ENCODE data around the gene ZFP90. TPM values are rescaled to one million over a fixed set of nuclear protein-coding genes. Genes with fewer than 3 reads are reported as not detected.
A peak's percentile ranks its signal among the peaks of the same experiment; 100 is the strongest.

The ZFP90 gene
- total RNA-seq, 2 donors from 2014 or later = 13.7 to 34.9 TPM

DNA sequence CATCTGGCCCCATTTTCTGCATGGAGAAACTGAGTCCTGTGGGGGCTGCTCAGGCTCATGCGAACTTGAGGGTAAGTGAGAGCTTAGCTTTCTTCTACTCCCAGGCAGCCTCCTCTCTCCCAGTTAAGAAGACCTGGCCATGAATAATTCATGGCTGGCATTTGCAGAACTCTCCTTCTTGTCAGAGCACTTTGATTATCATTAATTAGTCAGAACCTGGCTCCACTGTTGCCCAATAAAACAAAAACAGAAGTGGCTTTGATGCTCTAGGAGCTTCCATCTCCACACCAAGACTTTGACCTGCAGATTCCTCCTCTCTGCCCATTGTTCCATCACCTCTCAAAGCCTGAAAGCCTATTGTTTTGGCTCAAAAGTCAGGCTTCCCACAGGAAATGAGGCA lies 60.5 kb downstream of the ZFP90 start:
- Histone ChIP-seq H3K4me1 (no peaks in the 10 kb centered on the region), H3K9me3 (no peaks in the 10 kb centered on the region), H3K27me3 (no peaks in the 10 kb centered on the region), H3K4me3 (no peak overlapping the region), H3K27ac (no peak overlapping the region), H3K36me3 (replicated peaks in 1 of 2; ENCODE audit: insufficient read depth in 1 of 2, low read depth in 2 of 2) (no peaks in the 10 kb centered on the region)
- WGBS, 2 donors = 85 to 100% methylated on average over 1 of the region's 1 CpG
- intact Hi-C loops (cut with DNase I) = loop anchor here (10.0 kb wide), 1 partner anchor 205 kb away; no protein-coding TSS in a partner anchor
- ATAC-seq (no peak), DNase-seq (no peak)
- TF ChIP-seq CTCF (IDR thresholded peaks at IDR 0.05) = no peak
- TF ChIP-seq POLR2A (IDR thresholded peaks at IDR 0.05) = no peak

- no peak for TF ChIP-seq CTCF (IDR thresholded peaks at IDR 0.05)
- TF ChIP-seq POLR2A (IDR thresholded peaks at IDR 0.05) = no peak
- no peak for ATAC-seq
- Histone ChIP-seq H3K27me3 (no peaks in the 10 kb centered on the region), H3K4me1 (no peaks in the 10 kb centered on the region), H3K4me3 (no peak overlapping the region), H3K9me3 (no peaks in the 10 kb centered on the region), H3K27ac (no peak overlapping the region), H3K36me3 (replicated peaks in 1 of 2; ENCODE audit: insufficient read depth in 1 of 2, low read depth in 2 of 2) (no peaks in the 10 kb centered on the region)
- DNase-seq = peak in 2 of 4 donors; percentile 3 to 25
- 63 to 83% methylated on average over 4 to 5 of the region's 5 CpGs for WGBS, 2 donors
- intact Hi-C loops (cut with DNase I) = no loop called here
These were observed 66.7 kb downstream of the ZFP90 start for GRCh38 chr16:68605746-68606145.

GRCh38 chr16:68607443-68607842 lies 68.4 kb downstream of the ZFP90 start:
- Histone ChIP-seq H3K9me3 (no peaks in the 10 kb centered on the region), H3K4me3 (no peak overlapping the region), H3K36me3 (replicated peaks in 1 of 2; ENCODE audit: insufficient read depth in 1 of 2, low read depth in 2 of 2) (no peaks in the 10 kb centered on the region), H3K4me1 (no peaks in the 10 kb centered on the region), H3K27me3 (no peaks in the 10 kb centered on the region), H3K27ac (no peak overlapping the region)
- WGBS, 2 donors = 82 to 99% methylated on average over 6 to 7 of the region's 7 CpGs
- ATAC-seq (no peak), DNase-seq (no peak)
- TF ChIP-seq CTCF (IDR thresholded peaks at IDR 0.05) = no peak
- no peak for TF ChIP-seq POLR2A (IDR thresholded peaks at IDR 0.05)
- intact Hi-C loops (cut with DNase I) = no loop called here

GRCh38 chr16:68608330-68608729 lies 69.2 kb downstream of the ZFP90 start:
- WGBS, 2 donors = 86 to 90% methylated on average over 2 of the region's 2 CpGs
- intact Hi-C loops (cut with DNase I) = no loop called here
- TF ChIP-seq CTCF (IDR thresholded peaks at IDR 0.05) (no peak), POLR2A (IDR thresholded peaks at IDR 0.05) (no peak)
- Histone ChIP-seq H3K4me3 (no peak overlapping the region), H3K36me3 (replicated peaks in 1 of 2; ENCODE audit: insufficient read depth in 1 of 2, low read depth in 2 of 2) (no peaks in the 10 kb centered on the region), H3K27me3 (no peaks in the 10 kb centered on the region), H3K9me3 (no peaks in the 10 kb centered on the region), H3K27ac (no peak overlapping the region), H3K4me1 (no peaks in the 10 kb centered on the region)
- ATAC-seq (no peak), DNase-seq (no peak)

DNA sequence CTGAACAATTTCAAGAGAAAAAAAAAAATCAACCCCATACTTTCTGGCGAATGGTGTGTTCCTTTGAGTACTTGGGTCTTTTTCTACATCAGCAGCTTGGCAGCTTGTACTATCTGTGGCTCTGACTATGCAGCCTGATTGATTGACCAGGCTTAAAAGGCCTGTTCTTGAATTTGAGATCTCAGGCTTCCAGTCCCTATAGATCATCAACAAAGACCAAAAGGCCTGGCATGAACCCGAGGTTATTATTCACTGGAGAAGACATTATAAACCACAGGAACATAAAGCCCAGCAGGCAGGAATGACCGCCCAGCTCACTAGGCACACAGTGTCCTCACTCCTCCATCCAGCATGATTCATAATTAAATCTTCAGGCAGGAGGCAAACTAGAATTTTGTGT lies 73.9 kb downstream of the ZFP90 start:
- TF ChIP-seq CTCF (IDR thresholded peaks at IDR 0.05) = no peak
- TF ChIP-seq POLR2A (IDR thresholded peaks at IDR 0.05) = no peak
- WGBS, 2 donors = 55 to 67% methylated on average over 3 of the region's 3 CpGs
- intact Hi-C loops (cut with DNase I) = no loop called here

More for the DNA sequence above, 73.9 kb downstream of the ZFP90 start:
- Histone ChIP-seq H3K9me3 (peaks cover 0 to 6% (median 0%) of the 10 kb centered on the region in 3 donors), H3K36me3 (replicated peaks in 1 of 2; ENCODE audit: insufficient read depth in 1 of 2, low read depth in 2 of 2) (no peaks in the 10 kb centered on the region), H3K4me3 (no peak overlapping the region), H3K27me3 (no peaks in the 10 kb centered on the region), H3K4me1 (no peaks in the 10 kb centered on the region), H3K27ac (no peak overlapping the region)
- ATAC-seq (no peak), DNase-seq (no peak)
